ENCODE data around the gene RAPGEF5.

RAPGEF5 gene

GRCh38 chr7:22356701-22357310 lies at the start of gene RAPGEF5:
TSS of gene RAPGEF5 (minus strand) at chr7:22357154. CDS start at chr7:22357060, 94 bp downstream.
- DNase-seq, result peak; percentile 71

- no peak for DNase-seq
These were observed 49.8 kb upstream of the RAPGEF5 start for GRCh38 chr7:22406715-22407114.

- DNase-seq, result no peak
These were observed 47.6 kb upstream of the RAPGEF5 start for GRCh38 chr7:22404421-22405023.

DNA sequence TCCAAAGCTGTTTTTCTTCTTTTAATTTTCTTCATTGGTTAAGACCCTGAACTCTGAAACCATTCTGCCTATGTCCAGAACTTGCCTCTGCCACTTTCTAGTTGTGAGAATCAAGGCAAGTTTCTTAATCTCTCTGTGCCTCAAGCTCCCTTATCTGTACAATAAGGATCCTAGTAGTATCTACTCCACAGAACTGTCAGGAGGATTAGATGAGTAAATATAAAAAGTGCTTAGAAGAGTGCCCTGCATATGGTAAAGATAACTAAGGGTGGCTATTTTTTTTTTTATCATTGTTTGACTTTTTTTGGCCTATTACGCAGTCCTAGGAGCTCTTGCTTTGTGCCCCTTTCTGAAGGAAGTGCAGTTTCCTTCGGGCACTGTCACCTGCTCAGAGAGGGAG lies 46.4 kb upstream of the RAPGEF5 start:
- no peak for DNase-seq

GRCh38 chr7:22402250-22402649 lies 45.3 kb upstream of the RAPGEF5 start:
- no peak for DNase-seq

DNA sequence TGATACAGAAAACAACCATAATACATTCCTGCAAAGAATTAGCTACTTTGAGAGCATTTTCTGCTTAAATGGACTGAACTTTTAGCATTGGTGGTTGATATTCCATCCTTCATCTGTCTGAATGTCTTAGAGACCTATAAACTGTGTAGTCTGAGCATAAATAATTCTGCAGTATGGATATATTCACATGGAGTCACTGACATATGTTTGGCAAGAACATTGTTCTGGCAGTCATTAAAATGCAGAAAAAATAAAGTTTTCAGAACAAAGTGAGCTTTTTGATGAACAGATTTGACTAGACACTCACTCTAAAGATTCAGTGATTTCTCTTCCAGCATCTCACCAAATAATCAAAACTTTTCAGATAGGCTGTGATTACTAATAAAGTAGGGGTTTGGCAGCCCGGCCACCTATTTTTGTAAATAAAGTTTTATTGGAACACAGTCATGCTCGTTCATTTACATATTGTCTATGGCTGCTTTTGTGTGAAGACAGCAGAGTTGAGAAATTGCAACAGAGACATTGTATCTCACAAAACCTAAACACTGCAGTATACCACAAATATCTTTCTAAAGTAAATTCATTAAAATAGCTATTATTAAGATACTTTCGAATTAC lies 44.1 kb upstream of the RAPGEF5 start:
- no peak for DNase-seq

- DNase-seq, result no peak
These were observed 43.3 kb upstream of the RAPGEF5 start for GRCh38 chr7:22400150-22400814.

GRCh38 chr7:22399546-22399945 lies 42.6 kb upstream of the RAPGEF5 start:
- DNase-seq, result no peak

DNA sequence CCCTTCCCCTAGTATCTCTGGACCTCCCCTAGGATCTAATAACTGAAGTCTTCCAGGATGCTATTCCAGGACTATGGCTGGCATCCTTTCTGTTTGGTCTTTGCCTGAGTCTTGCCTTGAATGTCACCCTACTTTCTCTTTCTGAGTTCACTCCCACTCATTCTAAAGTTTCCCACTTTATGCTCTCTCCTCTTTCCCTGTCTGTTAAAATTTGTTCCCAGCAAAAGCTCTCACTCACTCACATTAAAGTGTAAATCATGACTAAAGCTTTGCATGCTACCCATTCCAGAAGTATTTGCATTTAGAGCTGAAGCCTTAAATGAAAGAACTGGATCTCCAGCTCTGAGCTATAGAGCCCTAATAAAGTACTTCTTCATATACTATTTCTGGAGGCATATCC lies 42.1 kb upstream of the RAPGEF5 start:
- no peak for DNase-seq

GRCh38 chr7:22397981-22398380 lies 41.0 kb upstream of the RAPGEF5 start:
- no peak for DNase-seq

DNA sequence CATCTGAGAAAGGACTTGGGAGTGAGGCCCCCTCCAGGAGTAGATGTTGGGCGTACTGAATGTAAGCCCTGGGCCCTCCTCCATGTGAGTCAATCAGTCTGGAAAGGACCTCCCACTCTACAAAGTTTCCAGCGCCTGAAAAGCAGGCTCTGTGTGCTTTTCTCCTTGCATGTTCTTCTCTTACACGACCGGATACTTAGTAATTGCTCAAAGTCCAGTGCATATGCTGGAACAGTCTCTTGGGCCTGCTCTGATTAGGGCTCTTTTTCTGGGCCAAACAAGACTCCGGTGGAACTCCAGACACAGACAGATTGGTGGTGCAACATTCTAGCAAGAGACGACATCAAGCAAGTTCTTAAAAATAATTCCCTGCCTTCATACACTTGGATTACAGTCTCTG lies 38.3 kb upstream of the RAPGEF5 start:
- DNase-seq, result no peak

GRCh38 chr7:22394739-22395138 lies 37.8 kb upstream of the RAPGEF5 start:
- no peak for DNase-seq

GRCh38 chr7:22393913-22394729 lies 37.2 kb upstream of the RAPGEF5 start:
- no peak for DNase-seq

DNA sequence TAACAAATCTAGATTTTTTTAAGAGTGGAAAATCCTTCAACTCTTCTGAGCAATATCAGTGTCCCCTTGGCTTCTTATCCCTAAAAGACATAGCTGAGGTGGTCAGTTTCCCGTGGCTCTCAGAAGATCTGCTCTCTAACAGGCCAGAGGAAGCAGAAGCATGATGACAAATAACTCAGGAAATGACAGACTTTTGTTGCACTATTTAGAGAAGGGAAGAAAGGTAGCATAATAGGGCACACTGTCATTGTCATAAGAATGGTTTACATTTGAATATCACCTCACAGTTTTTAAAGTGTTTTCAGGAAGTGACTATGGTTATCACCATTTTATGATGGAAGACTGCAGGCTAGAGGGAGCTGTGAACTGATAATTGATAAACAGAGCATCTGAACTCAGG lies 33.6 kb upstream of the RAPGEF5 start:
- DNase-seq, result no peak

- DNase-seq, result no peak
These were observed 32.9 kb upstream of the RAPGEF5 start for GRCh38 chr7:22389892-22390291.

DNA sequence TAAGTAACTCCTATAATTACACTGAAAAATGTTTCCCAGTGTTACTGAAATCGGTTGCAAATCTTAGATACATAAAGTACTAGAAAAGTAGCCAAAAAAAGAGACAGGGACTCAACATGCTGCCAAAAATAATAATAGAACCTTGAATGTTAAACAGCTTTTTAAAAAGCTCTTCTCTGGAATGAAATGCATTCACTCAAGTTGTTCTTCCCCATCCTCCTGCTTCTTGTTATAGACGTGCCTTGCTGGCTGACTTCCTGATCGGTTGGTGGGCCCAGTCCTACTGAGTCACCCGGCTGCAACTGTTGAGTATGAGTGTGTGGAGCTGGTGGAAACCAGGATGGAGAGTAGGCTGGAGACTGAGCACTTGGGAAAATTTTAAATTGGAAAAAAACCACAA lies 30.6 kb upstream of the RAPGEF5 start:
- DNase-seq, result no peak

GRCh38 chr7:22386865-22387264 lies 29.9 kb upstream of the RAPGEF5 start:
- no peak for DNase-seq

- DNase-seq, result no peak
These were observed 29.4 kb upstream of the RAPGEF5 start for GRCh38 chr7:22386206-22386858.

DNA sequence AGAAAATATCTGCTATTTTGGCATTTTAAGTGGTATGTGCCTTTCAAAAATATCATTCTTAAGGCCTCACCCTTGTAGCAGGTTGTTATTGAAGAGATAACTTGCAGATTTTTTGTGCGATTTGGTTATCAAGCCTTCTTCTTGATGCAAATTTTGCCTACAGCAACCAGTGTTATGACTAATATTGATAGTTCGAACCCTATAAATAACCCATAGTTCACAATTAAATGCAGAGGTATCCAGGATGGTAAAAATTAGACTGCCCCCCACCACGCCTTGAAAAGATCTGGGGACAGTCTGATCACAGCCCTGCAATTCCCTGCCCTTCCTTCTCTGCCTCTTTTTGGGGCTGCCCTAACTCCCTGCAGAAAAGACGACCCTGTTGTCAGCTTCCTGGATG lies 28.4 kb upstream of the RAPGEF5 start:
- DNase-seq, result no peak

GRCh38 chr7:22380333-22380732 lies 23.4 kb upstream of the RAPGEF5 start:
- DNase-seq, result no peak

- DNase-seq, result no peak
These were observed 21.4 kb upstream of the RAPGEF5 start for GRCh38 chr7:22378199-22378980.

DNA sequence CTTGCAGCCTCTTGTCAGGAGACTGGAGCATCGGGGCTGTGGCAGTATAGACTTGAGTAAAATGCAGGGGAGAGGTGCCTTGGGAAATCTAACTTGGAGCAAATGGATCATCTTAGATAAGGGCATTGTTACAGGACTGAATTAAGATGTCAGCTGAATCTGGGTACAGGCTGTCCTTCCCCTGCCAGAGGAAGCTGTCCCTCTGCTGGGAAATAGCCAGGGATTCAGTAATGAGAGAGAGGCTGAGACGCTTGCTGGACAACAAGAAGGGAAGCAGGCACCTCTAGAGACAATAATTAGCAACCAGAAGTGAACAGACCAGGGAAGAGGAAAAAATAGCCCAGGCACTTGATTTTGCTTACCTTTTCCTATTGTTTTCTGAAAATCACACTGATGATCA lies 20.7 kb upstream of the RAPGEF5 start:
- DNase-seq, result no peak
